HG03280 (cell line): Measurements from ENCODE around the gene COL16A1.

ENCODE experiments used
- ATAC-seq: cut with Tn5 transposase; IDR thresholded peaks from one replicate; pipeline ENCODE4 v1.9.1; 2021; ENCODE audit warnings: mild to moderate bottlenecking, moderate library complexity; ENCODE audit not compliant: unreplicated experiment

COL16A1 gene

GRCh38 chr1:31703431-31704270 lies at the start of gene COL16A1:
Gene COL16A1 (minus strand): TSS chr1:31704017. CDS start chr1:31702193, 1,824 bp downstream.
- no peak for ATAC-seq

- ATAC-seq = no peak
Observed at GRCh38 chr1:31752952-31753475, 49.2 kb upstream of the COL16A1 start.

GRCh38 chr1:31752258-31752657 lies 48.4 kb upstream of the COL16A1 start:
- ATAC-seq = no peak

- ATAC-seq = no peak
Observed at GRCh38 chr1:31751822-31752241, 48.0 kb upstream of the COL16A1 start.

- ATAC-seq = no peak
Observed at GRCh38 chr1:31750858-31751510, 47.2 kb upstream of the COL16A1 start.

- ATAC-seq = no peak
Observed at GRCh38 chr1:31749785-31750735, 46.2 kb upstream of the COL16A1 start.

GRCh38 chr1:31748365-31748764 lies 44.5 kb upstream of the COL16A1 start:
- no peak for ATAC-seq

- ATAC-seq = no peak
Observed at GRCh38 chr1:31747304-31747703, 43.5 kb upstream of the COL16A1 start.

- no peak for ATAC-seq
Observed at GRCh38 chr1:31746687-31747086, 42.9 kb upstream of the COL16A1 start.

- ATAC-seq = no peak
Observed at GRCh38 chr1:31745946-31746670, 42.3 kb upstream of the COL16A1 start.

- ATAC-seq = no peak
Observed at GRCh38 chr1:31745096-31745945, 41.5 kb upstream of the COL16A1 start.

GRCh38 chr1:31744165-31744888 lies 40.5 kb upstream of the COL16A1 start:
- ATAC-seq = no peak

- ATAC-seq = no peak
Observed at GRCh38 chr1:31742462-31743212, 38.8 kb upstream of the COL16A1 start.

- no peak for ATAC-seq
Observed at GRCh38 chr1:31739346-31739745, 35.5 kb upstream of the COL16A1 start.

- ATAC-seq = no peak
Observed at GRCh38 chr1:31736675-31737074, 32.9 kb upstream of the COL16A1 start.

GRCh38 chr1:31735571-31735970 lies 31.8 kb upstream of the COL16A1 start:
- no peak for ATAC-seq

GRCh38 chr1:31734582-31735107 lies 30.8 kb upstream of the COL16A1 start:
- no peak for ATAC-seq
